T-helper 2 cell (primary cell): Measurements from ENCODE around the gene GPR26.
"Not testable (repeated sequence)": the region's sequence is repeated elsewhere in the genome, so short reads cannot be mapped to it uniquely, and the experiment has no call there.

Experiments used
- DNase-seq, 5 experiments: peaks; one replicate each; pipeline versions ENCODE4 v3.0.0 to v3.0.0-alpha.2; 2012 to 2022

Gene GPR26

DNA sequence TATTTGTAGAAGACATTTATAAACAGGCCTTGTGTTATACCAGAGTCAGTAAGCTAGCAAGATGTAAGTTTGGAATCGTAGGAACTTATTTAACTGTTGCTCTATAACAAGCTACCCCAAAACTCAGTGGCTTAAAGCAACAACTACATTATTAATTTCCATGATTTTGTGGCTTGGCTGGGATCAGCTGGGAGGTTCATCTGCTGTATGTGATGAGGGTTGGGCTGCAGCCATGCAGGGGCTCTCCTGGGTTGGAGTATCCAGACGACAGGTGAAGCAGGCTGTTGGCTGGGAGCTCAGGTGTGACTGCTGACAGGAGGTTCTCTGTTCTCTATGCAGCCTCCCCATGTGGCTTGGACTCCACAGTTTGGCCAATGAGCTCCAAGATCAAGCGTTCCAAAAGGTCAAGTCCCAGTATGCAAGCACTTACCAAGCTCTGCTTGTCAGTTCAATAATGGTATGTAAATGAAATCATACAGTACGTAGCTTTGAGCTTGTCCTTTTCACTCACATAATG is 52.4 kb downstream of the GPR26 start:
- no peak for DNase-seq

DNA sequence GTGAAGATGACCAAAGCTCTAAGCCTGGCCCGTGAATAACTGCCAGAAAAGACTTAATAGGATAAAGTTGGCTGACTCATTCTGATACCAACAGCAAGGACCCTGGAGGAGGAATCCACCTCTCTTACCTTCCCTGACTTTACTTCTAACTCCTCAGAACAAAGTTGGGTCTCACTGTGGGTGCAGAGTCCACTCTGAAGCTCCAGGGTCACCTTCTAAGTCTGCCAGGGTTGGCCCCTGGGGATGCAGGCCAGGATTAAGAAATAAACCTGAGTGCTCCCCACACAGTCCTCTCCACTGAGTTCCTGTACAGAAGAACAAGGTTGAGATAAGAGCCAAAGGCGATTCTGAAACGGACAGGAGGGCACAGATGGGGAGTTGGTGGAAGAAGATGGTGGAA is 54.4 kb downstream of the GPR26 start:
- no peak for DNase-seq

DNA sequence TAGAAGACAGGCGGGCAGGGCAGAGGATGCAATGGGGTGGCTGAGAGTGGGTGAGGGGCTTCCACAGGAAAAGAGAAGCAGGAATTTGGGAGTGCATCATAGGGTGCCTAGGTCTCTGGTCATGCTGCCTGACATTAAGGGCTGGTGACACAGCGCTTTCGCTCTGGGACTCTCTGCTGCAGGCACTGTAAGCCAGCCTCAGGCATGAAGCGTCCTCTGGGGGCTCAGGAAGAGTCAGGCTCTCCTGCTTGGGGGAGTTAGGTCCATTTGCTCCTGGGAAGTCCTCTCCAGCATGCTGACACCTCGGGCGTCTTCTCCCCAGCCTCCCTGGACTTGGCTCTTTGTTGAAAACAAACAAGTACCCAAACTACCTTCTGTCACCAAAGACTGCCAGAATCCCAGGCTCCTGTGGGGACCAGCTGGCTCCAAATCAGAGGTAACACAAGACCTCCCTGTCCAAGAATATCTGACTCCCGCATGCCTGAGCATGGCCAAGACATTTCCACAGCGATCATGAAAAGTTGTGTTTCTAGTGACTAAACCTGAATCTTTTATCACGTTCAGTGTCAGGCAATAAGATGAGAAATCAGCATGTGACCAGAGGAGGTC is 55.4 kb downstream of the GPR26 start:
- DNase-seq: no peak

- DNase-seq: no peak
Observed at GRCh38 chr10:123722351-123722750, 56.2 kb downstream of the GPR26 start.

- DNase-seq: no peak
Observed at GRCh38 chr10:123724747-123725146, 58.6 kb downstream of the GPR26 start.

DNA sequence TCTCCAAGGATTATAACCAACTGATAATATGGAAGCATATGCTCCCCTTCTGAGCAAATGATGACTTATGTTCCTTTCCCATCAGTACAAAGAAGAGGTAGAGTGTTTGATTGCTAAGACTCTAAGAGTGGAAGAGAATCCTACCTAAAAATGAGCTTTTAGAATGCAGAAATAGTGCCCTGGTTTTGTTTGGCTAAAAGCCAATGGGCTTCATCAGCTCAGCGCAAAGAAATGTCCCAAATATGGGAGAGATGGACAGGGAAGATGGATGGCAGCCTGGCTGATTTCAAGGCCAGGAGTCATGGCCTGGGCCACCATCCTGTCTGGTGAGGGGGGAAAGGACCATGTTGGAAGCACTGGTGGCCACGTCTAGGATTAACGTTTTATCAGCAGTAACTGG is 60.2 kb downstream of the GPR26 start:
- no peak for DNase-seq

DNA sequence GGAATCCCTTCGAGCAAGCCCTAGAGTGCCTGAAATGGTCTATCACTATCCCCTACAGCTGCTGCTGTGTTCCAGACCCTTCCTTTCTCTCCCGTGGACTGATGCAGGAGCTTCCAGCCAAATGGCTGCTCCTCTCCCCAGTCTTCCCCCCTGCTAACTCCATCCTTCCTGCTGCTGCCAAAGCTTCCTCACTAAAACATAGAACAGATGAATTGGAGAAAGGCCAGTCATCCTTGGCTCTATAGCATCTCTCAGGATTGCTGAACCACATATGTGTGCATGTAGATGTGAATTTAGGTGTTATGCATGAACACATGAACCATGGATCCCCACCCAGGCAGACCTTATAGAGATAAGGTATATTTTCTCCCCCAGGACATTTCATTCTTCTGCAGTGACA is 60.7 kb downstream of the GPR26 start:
- no peak for DNase-seq

GRCh38 chr10:123729523-123729922 is 63.4 kb downstream of the GPR26 start:
- DNase-seq: no peak

GRCh38 chr10:123736917-123737316 is 70.8 kb downstream of the GPR26 start:
- DNase-seq: not testable (repeated sequence)

DNA sequence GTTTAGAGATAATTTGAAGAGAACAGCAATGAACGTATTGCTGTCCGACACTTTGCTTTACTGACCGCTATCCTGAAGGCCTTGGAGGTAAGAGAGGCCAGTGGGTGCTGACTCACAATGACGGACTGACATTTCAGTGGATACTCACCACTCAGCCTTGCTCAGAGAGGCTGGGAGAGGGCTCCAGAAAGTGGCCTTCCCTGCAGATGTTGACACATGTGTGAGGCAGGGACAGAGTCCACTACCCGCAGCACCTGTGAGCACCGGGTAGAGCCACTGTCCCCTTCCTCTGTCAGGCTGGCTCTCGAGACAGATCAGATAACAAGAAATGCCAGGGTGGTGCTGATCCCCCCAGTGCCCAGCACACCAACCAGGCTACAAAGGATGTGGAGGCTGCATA is 75.0 kb downstream of the GPR26 start:
- no peak for DNase-seq

DNA sequence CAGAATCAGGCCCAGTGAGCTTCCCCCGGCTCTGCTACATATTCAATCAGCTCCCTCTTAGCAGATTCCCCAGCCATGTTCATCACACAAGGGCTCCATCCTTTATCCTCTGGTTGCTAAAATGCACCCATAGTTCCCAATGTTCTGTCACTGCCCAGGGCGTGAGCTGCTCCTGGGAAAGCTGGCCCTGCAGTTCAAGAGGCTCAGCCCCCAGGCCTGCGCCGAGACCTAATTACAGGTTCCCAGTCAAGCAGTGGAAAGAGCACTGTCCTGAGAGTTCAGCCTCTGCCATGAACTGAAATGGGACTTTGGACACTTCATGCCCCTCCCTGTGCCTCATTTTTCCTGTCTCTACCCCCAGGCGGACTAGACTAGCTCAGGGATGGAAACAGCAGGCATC is 75.6 kb downstream of the GPR26 start:
- DNase-seq: no peak

DNA sequence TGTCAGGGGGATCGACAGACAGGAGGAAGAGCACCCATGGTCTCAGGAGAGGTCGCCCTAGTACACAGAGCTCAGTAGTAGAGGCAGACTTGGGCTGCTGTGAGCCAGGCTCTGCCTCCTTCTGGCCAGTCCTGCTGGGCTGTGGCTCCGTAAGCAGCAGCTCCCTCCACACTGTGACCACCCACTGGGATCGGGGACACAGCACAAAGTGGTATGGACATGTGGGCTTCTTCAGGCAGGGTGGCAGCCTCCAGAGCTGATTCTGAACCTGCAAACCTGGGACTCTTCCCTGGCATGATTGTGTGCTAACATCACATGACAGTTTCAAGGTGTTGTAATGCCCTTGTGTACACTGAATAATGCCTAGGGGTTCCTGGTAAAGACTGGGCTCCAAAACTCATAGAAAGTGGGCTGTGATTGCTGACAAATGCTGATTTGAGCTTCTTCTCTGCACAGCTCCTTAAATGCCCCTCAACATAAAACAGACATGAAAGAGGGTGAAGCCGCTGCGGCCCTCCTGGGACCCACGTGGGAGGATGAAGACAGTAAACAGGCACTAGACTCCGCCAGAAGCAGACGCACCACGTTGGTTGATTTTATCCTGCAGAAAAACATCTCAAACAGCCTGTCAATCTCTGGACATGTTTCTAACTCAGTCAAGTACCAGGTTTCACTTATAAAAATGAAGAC is 76.7 kb downstream of the GPR26 start:
- no peak for DNase-seq

GRCh38 chr10:123743441-123744223 is 77.5 kb downstream of the GPR26 start:
- no peak for DNase-seq

GRCh38 chr10:123744224-123744536 is 78.0 kb downstream of the GPR26 start:
- DNase-seq: no peak
